HepG2 (cell line): ENCODE measurements around the gene MXD3. TPM values are rescaled to one million over a fixed set of nuclear protein-coding genes. Genes with fewer than 3 reads are reported as not detected.

Source experiments
- AGO1 ChIP-seq: fragments of 200-400 bp; formaldehyde crosslinking; IDR thresholded peaks from 2 replicates; pipeline ENCODE4 v1.6.1; 2017; ENCODE audit warnings: mild to moderate bottlenecking, low read depth, low read length, moderate library complexity; ENCODE audit not compliant: poor library complexity, severe bottlenecking
- CHD2 ChIP-seq: IDR thresholded peaks from 2 replicates; pipeline ENCODE4 v1.6.1; 2011; ENCODE audit warnings: low read depth, low read length, improper control_type of control experiment
- DPF2 ChIP-seq: sonication (generic); formaldehyde crosslinking; IDR thresholded peaks from 2 replicates; pipeline ENCODE4 v1.4.0; 2020; ENCODE audit warnings: mild to moderate bottlenecking, low read depth, missing genetic modification reagents, borderline replicate concordance
- GABPA ChIP-seq, 2 experiments: IDR thresholded peaks; 2 replicates each; pipeline ENCODE4 v1.6.1; 2011 to 2016; ENCODE audit warnings: low read depth in 2 of 2, low read length in 1 of 2, missing biosample characterization in 1 of 2, missing genetic modification characterization in 1 of 2
- HNF4A ChIP-seq: sonication (generic); formaldehyde crosslinking; IDR thresholded peaks from 2 replicates; pipeline ENCODE4 v1.4.0; 2020; ENCODE audit warnings: missing genetic modification reagents
- KDM6A ChIP-seq: IDR thresholded peaks from 2 replicates; pipeline ENCODE4 v1.6.1; 2016; ENCODE audit warnings: low read depth
- MAFK ChIP-seq, 2 experiments: IDR thresholded peaks in 1 of 2; conservative IDR thresholded peaks in 1 of 2; 2 replicates each; pipeline ENCODE4 v1.6.1; 2011; ENCODE audit warnings: improper control_type of control experiment in 2 of 2, low read length in 2 of 2
- MATR3 ChIP-seq: sonication (generic); formaldehyde crosslinking; IDR thresholded peaks from 2 replicates; pipeline ENCODE4 v1.4.0; 2020; ENCODE audit warnings: missing genetic modification reagents
- NBN ChIP-seq: fragments of 450-650 bp; conservative IDR thresholded peaks from 2 replicates; pipeline ENCODE4 v1.6.1; 2017
- NR3C1 ChIP-seq: sonication (generic); formaldehyde crosslinking; IDR thresholded peaks from 2 replicates; pipeline ENCODE4 v1.4.0; 2020; ENCODE audit warnings: missing genetic modification reagents
- REPIN1 ChIP-seq: sonication (generic); formaldehyde crosslinking; IDR thresholded peaks from 2 replicates; pipeline ENCODE4 v1.8.0; 2022; ENCODE audit warnings: missing genetic modification reagents, low read depth, mild to moderate bottlenecking, borderline replicate concordance
- REXO4 ChIP-seq: sonication (generic); formaldehyde crosslinking; IDR thresholded peaks from 2 replicates; pipeline ENCODE4 v1.8.0; 2022; ENCODE audit warnings: missing genetic modification reagents, mild to moderate bottlenecking, borderline replicate concordance
- RORA ChIP-seq: sonication (generic); formaldehyde crosslinking; IDR thresholded peaks from 2 replicates; pipeline ENCODE4 v1.5.0; 2020; ENCODE audit warnings: mild to moderate bottlenecking, missing genetic modification reagents, moderate library complexity
- SAP130 ChIP-seq: IDR thresholded peaks from 2 replicates; pipeline ENCODE4 v1.6.1; 2016; ENCODE audit warnings: low read depth
- SATB2 ChIP-seq: sonication (generic); formaldehyde crosslinking; IDR thresholded peaks from 2 replicates; pipeline ENCODE4 v1.5.0; 2020; ENCODE audit warnings: missing genetic modification reagents
- STAG1 ChIP-seq: sonication (generic); formaldehyde crosslinking; IDR thresholded peaks from 2 replicates; pipeline ENCODE4 v1.4.0; 2020; ENCODE audit warnings: missing genetic modification reagents
- TGIF2 ChIP-seq: IDR thresholded peaks from 2 replicates; pipeline ENCODE4 v1.6.1; 2016; ENCODE audit warnings: control low read depth, missing compliant biosample characterization
- ZEB1 ChIP-seq: IDR thresholded peaks from 2 replicates; pipeline ENCODE4 v1.6.1; 2012; ENCODE audit warnings: mild to moderate bottlenecking, low read depth, inconsistent platforms; ENCODE audit not compliant: insufficient replicate concordance
- ZNF101 ChIP-seq: sonication (generic); formaldehyde crosslinking; IDR thresholded peaks from 2 replicates; pipeline ENCODE4 v1.4.0; 2020; ENCODE audit warnings: mild to moderate bottlenecking, low read depth, missing genetic modification reagents, borderline replicate concordance
- ZNF253 ChIP-seq: sonication (generic); formaldehyde crosslinking; IDR thresholded peaks from 2 replicates; pipeline ENCODE4 v1.8.0; 2022; ENCODE audit warnings: mild to moderate bottlenecking, missing genetic modification reagents, borderline replicate concordance
- ZNF292 ChIP-seq: sonication (generic); formaldehyde crosslinking; IDR thresholded peaks from 2 replicates; pipeline ENCODE4 v1.8.1; 2022; ENCODE audit warnings: mild to moderate bottlenecking, low read depth, missing genetic modification reagents, borderline replicate concordance
- ZNF30 ChIP-seq: sonication (generic); formaldehyde crosslinking; IDR thresholded peaks from 2 replicates; pipeline ENCODE4 v1.5.0; 2020; ENCODE audit warnings: mild to moderate bottlenecking, missing genetic modification reagents
- ZNF367 ChIP-seq: sonication (generic); formaldehyde crosslinking; IDR thresholded peaks from 2 replicates; pipeline ENCODE4 v1.4.0; 2020; ENCODE audit warnings: missing genetic modification reagents, borderline replicate concordance
- ZNF468 ChIP-seq: sonication (generic); formaldehyde crosslinking; IDR thresholded peaks from 2 replicates; pipeline ENCODE4 v1.8.0; 2022; ENCODE audit warnings: mild to moderate bottlenecking, moderate library complexity, missing genetic modification reagents
- polyA plus RNA-seq, 8 experiments: library from polyadenylated mRNA; depleted of rRNA in 3 of 8; stranded (reverse) in 7 of 8; unstranded in 1 of 8; fragments of >200 nt; fragmentation: Illumina TruSeq in 4 of 8; extraction: Trizol in 4 of 8; gene quantifications; 2 replicates each; pipeline versions ENCODE4 v1.2.1 to v1.2.3, GENCODE V29; 2011 to 2016; ENCODE audit warnings: low read depth in 4 of 8, missing spikeins in 1 of 8, mixed read lengths in 1 of 8; ENCODE audit not compliant: insufficient read depth in 1 of 8
- total RNA-seq, 5 experiments: library from RNA; depleted of rRNA; stranded (reverse); fragments of >200 nt; fragmentation: Illumina TruSeq; extraction: Trizol; gene quantifications; 2 replicates each; pipeline ENCODE4 v1.2.3, GENCODE V29; 2016; ENCODE audit warnings: low read depth in 1 of 5
- TF ChIP-seq, protein P1 (sequence below): sonication (generic); formaldehyde crosslinking; IDR thresholded peaks from 2 replicates; pipeline ENCODE4 v1.4.0; 2020; ENCODE audit warnings: missing genetic modification reagents
- TF ChIP-seq, protein P2 (sequence below): sonication (generic); formaldehyde crosslinking; IDR thresholded peaks from 2 replicates; pipeline ENCODE4 v1.5.0; 2020; ENCODE audit warnings: mild to moderate bottlenecking, missing genetic modification reagents

Gene MXD3
- total and polyA plus RNA-seq, 2 of the 13 experiments (the other 11 are each of a cell fraction or from before 2014, with no cell fraction given), result 10.5 to 12.8 TPM

DNA sequence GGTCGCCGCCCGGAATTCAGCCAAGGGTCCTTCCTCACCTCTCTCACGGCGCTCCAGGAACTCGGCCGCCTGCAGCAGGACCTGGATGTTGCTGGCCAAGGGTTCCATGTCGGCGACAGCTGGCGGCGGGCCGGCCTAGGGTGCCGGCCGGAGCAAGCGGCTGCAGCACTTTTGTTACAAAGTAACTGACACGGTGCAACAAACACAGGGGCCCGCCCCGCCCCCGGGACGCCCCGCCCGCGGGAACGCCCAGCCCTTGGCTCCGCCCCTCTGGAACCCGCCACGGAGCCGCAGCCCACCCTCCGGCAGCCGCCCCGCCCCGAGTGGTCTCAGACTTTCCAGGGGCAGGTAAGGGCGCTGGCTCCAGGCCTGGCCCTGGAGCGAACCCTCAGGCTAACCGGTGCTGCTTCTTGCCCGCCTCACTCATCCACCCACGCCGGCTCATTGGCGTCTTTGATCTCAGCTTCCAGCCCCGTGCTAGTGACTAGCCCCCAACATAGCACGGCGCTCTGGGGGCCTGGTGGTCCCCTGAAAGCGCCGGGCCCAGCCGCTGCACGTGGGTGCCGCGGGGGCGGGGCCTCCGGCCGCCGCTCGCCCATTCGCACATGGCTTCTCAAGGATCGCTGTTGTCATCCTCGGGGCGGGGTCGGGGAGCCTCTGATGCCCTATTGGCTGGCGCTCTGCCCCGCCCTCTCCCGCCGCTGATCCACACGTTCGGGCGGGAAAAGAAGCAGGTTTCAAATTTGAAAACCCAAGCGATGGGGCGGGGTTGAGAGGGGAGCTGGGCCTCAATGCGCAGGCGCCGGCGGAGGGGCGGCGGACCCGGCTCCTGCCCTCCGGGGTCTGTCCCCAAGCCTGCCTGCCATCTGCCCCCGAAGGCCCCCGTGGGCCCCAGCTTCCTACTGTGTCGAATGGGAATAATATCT, at the start of gene MXD3 (continued):
- TF ChIP-seq, protein P1, sequence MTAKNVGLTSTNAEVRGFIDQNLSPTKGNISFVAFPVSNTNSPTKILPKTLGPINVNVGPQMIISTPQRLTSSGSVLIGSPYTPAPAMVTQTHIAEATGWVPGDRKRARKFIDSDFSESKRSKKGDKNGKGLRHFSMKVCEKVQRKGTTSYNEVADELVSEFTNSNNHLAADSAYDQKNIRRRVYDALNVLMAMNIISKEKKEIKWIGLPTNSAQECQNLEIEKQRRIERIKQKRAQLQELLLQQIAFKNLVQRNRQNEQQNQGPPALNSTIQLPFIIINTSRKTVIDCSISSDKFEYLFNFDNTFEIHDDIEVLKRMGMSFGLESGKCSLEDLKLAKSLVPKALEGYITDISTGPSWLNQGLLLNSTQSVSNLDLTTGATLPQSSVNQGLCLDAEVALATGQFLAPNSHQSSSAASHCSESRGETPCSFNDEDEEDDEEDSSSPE, result peak; percentile 99
- TF ChIP-seq RORA (no peak), ZNF367 (CRISPR knock-in tag) (no peak), REXO4 (no peak), ZEB1 (no peak), HNF4A (no peak), SAP130 (CRISPR knock-in tag) (peak; percentile 97), GABPA (IDR thresholded peaks at IDR 0.05; ENCODE audit: low read depth, low read length) (no peak), GABPA (CRISPR knock-in tag; IDR thresholded peaks at IDR 0.05; ENCODE audit: low read depth) (no peak), MATR3 (CRISPR knock-in tag) (no peak), ZNF253 (no peak), TGIF2 (CRISPR knock-in tag) (peak; percentile 62), SATB2 (CRISPR knock-in tag) (no peak), STAG1 (CRISPR knock-in tag) (no peak), KDM6A (CRISPR knock-in tag) (no peak), REPIN1 (CRISPR knock-in tag) (0 out of 2 replicates have a peak, but pooled peaks have one; percentile 28), ZNF468 (CRISPR knock-in tag) (0 out of 2 replicates have a peak, but pooled peaks have one; percentile 33), NBN (no peak), NR3C1 (CRISPR knock-in tag) (no peak), ZNF30 (CRISPR knock-in tag) (no peak), ZNF292 (CRISPR knock-in tag) (no peak), CHD2 (no peak), DPF2 (CRISPR knock-in tag) (no peak), ZNF101 (CRISPR knock-in tag) (no peak), AGO1 (peak; percentile 46), MAFK (conservative IDR thresholded peaks at IDR 0.05 in 1 of 2, IDR thresholded peaks at IDR 0.05 in 1 of 2; ENCODE audit: low read length in 2 of 2) (no peak)
- TF ChIP-seq, protein P2, sequence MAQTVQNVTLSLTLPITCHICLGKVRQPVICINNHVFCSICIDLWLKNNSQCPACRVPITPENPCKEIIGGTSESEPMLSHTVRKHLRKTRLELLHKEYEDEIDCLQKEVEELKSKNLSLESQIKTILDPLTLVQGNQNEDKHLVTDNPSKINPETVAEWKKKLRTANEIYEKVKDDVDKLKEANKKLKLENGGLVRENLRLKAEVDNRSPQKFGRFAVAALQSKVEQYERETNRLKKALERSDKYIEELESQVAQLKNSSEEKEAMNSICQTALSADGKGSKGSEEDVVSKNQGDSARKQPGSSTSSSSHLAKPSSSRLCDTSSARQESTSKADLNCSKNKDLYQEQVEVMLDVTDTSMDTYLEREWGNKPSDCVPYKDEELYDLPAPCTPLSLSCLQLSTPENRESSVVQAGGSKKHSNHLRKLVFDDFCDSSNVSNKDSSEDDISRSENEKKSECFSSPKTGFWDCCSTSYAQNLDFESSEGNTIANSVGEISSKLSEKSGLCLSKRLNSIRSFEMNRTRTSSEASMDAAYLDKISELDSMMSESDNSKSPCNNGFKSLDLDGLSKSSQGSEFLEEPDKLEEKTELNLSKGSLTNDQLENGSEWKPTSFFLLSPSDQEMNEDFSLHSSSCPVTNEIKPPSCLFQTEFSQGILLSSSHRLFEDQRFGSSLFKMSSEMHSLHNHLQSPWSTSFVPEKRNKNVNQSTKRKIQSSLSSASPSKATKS (CRISPR knock-in tag), result no peak
